K562 (cell line): ENCODE data around the gene NR1H3. TPM values are rescaled to one million over a fixed set of nuclear protein-coding genes. Genes with fewer than 3 reads are reported as not detected.

ENCODE experiments used
- EHMT2 ChIP-seq: fragments of 450-650 bp; IDR thresholded peaks from 2 replicates; pipeline ENCODE4 v1.6.1; 2018; ENCODE audit warnings: antibody characterized with exemption
- FOXJ2 ChIP-seq: fragments of 200-800 bp; sonication (Bioruptor generic); IDR thresholded peaks from 2 replicates; pipeline ENCODE4 v1.6.1; 2016; ENCODE audit warnings: missing genetic modification characterization, missing compliant biosample characterization
- MAFG ChIP-seq: fragments of 450-650 bp; conservative IDR thresholded peaks from 2 replicates; pipeline ENCODE4 v1.6.1; 2016; ENCODE audit warnings: missing genetic modification characterization, missing compliant biosample characterization
- NCOA2 ChIP-seq, 2 experiments: fragments of 450-650 bp; IDR thresholded peaks; 2 replicates each; pipeline ENCODE4 v1.6.1; 2018; ENCODE audit warnings: mild to moderate bottlenecking in 2 of 2, moderate library complexity in 1 of 2; ENCODE audit not compliant: partially characterized antibody in 2 of 2
- NFATC3 ChIP-seq: fragments of 450-650 bp; IDR thresholded peaks from 2 replicates; pipeline ENCODE4 v1.6.1; 2017; ENCODE audit warnings: mild to moderate bottlenecking
- NFE2 ChIP-seq: IDR thresholded peaks from 2 replicates; pipeline ENCODE4 v1.6.1; 2014; ENCODE audit warnings: antibody characterized with exemption, low read depth
- RCOR1 ChIP-seq, 2 experiments: IDR thresholded peaks; 2 replicates each; pipeline ENCODE4 v1.6.1; 2012; ENCODE audit warnings: low read depth in 2 of 2, low read length in 2 of 2, borderline replicate concordance in 1 of 2, improper control_type of control experiment in 1 of 2
- SAFB2 ChIP-seq: fragments of 200-400 bp; formaldehyde crosslinking; IDR thresholded peaks from 2 replicates; pipeline ENCODE4 v1.6.1; 2018; ENCODE audit warnings: borderline replicate concordance, low read length, low read depth, moderate library complexity; ENCODE audit not compliant: severe bottlenecking
- TAF7 ChIP-seq: fragments of 450-650 bp; IDR thresholded peaks from 2 replicates; pipeline ENCODE4 v1.6.1; 2016; ENCODE audit warnings: missing genetic modification characterization, missing compliant biosample characterization
- polyA plus RNA-seq, 8 experiments: library from polyadenylated mRNA; depleted of rRNA in 4 of 8; stranded (reverse) in 5 of 8; unstranded in 3 of 8; fragments of >200 nt; fragmentation: Nextera tagmentation in 2 of 8; fragmentation: Illumina TruSeq in 1 of 8; extraction: Ambion mirVana in 2 of 8; extraction: Trizol in 1 of 8; gene quantifications; 2 replicates each; pipeline versions ENCODE4 v1.2.1 to v1.2.3, GENCODE V29; 2011 to 2014; ENCODE audit warnings: inconsistent platforms in 1 of 8, missing spikeins in 1 of 8
- total RNA-seq, 7 experiments: library from RNA; depleted of rRNA in 6 of 7; stranded (reverse); fragments of >200 nt in 6 of 7; fragmentation: Illumina TruSeq in 2 of 7; extraction: Trizol in 2 of 7; gene quantifications; 2 replicates each; pipeline versions ENCODE4 v1.2.1 to v1.2.3, GENCODE V29; 2011 to 2021; ENCODE audit warnings: low replicate concordance in 1 of 7
- TF ChIP-seq, protein P1 (sequence below): fragments of 200-600 bp; sonication (generic); IDR thresholded peaks from one replicate; pipeline ENCODE4 v1.6.1; 2012; ENCODE audit warnings: mild to moderate bottlenecking, low read depth, low read length, inconsistent platforms
- TF ChIP-seq, protein P2 (sequence below), 3 experiments: IDR thresholded peaks in 2 of 3; conservative IDR thresholded peaks in 1 of 3; 2 replicates each; pipeline ENCODE4 v1.5.1; 2011 to 2012; ENCODE audit warnings: low read length in 3 of 3, mild to moderate bottlenecking in 3 of 3, control low read depth in 2 of 3, improper control_type of control experiment in 1 of 3, inconsistent platforms in 1 of 3, low read depth in 1 of 3, mixed read lengths in 1 of 3, moderate library complexity in 1 of 3; ENCODE audit not compliant: insufficient read depth in 2 of 3

NR1H3 gene
- total and polyA plus RNA-seq, 9 of the 15 experiments (the other 6 are each of a cell fraction or from before 2014, with no cell fraction given): 8.2 to 26.0 (median 11.9) TPM

DNA sequence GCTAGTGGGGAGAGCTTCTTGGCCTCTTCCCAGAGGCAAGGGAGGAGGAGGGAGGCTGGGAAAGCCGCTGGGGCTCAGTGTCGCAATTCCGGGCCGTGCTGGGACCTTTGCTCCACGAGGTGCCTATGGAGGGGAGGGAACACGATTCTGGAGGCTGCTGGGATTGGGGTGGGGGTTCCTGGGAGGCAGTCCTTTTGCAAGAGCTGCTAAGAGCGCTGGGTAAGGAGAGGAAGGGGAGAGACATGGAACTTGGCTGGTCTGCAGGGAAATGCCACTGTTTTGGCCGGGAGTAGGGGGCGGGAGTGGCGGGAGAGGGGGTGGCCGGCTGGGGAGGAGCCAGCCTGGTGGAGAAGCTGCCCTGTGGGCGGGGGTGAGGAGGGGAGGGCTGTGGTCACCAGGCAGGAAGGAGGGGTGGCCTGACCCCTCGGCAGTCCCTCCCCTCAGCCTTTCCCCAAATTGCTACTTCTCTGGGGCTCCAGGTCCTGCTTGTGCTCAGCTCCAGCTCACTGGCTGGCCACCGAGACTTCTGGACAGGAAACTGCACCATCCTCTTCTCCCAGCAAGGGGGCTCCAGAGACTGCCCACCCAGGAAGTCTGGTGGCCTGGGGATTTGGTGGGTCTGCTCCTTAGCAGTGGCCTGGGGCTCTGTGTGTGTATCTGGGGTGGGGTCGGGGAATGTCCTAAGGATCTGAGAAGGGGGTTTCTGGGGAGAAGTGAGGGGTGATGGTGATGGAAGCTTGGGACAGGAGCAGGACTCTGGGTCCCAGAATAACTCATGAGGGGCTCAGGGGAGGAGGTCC is at the start of gene NR1H3 (continued):
- TF ChIP-seq, protein P1, sequence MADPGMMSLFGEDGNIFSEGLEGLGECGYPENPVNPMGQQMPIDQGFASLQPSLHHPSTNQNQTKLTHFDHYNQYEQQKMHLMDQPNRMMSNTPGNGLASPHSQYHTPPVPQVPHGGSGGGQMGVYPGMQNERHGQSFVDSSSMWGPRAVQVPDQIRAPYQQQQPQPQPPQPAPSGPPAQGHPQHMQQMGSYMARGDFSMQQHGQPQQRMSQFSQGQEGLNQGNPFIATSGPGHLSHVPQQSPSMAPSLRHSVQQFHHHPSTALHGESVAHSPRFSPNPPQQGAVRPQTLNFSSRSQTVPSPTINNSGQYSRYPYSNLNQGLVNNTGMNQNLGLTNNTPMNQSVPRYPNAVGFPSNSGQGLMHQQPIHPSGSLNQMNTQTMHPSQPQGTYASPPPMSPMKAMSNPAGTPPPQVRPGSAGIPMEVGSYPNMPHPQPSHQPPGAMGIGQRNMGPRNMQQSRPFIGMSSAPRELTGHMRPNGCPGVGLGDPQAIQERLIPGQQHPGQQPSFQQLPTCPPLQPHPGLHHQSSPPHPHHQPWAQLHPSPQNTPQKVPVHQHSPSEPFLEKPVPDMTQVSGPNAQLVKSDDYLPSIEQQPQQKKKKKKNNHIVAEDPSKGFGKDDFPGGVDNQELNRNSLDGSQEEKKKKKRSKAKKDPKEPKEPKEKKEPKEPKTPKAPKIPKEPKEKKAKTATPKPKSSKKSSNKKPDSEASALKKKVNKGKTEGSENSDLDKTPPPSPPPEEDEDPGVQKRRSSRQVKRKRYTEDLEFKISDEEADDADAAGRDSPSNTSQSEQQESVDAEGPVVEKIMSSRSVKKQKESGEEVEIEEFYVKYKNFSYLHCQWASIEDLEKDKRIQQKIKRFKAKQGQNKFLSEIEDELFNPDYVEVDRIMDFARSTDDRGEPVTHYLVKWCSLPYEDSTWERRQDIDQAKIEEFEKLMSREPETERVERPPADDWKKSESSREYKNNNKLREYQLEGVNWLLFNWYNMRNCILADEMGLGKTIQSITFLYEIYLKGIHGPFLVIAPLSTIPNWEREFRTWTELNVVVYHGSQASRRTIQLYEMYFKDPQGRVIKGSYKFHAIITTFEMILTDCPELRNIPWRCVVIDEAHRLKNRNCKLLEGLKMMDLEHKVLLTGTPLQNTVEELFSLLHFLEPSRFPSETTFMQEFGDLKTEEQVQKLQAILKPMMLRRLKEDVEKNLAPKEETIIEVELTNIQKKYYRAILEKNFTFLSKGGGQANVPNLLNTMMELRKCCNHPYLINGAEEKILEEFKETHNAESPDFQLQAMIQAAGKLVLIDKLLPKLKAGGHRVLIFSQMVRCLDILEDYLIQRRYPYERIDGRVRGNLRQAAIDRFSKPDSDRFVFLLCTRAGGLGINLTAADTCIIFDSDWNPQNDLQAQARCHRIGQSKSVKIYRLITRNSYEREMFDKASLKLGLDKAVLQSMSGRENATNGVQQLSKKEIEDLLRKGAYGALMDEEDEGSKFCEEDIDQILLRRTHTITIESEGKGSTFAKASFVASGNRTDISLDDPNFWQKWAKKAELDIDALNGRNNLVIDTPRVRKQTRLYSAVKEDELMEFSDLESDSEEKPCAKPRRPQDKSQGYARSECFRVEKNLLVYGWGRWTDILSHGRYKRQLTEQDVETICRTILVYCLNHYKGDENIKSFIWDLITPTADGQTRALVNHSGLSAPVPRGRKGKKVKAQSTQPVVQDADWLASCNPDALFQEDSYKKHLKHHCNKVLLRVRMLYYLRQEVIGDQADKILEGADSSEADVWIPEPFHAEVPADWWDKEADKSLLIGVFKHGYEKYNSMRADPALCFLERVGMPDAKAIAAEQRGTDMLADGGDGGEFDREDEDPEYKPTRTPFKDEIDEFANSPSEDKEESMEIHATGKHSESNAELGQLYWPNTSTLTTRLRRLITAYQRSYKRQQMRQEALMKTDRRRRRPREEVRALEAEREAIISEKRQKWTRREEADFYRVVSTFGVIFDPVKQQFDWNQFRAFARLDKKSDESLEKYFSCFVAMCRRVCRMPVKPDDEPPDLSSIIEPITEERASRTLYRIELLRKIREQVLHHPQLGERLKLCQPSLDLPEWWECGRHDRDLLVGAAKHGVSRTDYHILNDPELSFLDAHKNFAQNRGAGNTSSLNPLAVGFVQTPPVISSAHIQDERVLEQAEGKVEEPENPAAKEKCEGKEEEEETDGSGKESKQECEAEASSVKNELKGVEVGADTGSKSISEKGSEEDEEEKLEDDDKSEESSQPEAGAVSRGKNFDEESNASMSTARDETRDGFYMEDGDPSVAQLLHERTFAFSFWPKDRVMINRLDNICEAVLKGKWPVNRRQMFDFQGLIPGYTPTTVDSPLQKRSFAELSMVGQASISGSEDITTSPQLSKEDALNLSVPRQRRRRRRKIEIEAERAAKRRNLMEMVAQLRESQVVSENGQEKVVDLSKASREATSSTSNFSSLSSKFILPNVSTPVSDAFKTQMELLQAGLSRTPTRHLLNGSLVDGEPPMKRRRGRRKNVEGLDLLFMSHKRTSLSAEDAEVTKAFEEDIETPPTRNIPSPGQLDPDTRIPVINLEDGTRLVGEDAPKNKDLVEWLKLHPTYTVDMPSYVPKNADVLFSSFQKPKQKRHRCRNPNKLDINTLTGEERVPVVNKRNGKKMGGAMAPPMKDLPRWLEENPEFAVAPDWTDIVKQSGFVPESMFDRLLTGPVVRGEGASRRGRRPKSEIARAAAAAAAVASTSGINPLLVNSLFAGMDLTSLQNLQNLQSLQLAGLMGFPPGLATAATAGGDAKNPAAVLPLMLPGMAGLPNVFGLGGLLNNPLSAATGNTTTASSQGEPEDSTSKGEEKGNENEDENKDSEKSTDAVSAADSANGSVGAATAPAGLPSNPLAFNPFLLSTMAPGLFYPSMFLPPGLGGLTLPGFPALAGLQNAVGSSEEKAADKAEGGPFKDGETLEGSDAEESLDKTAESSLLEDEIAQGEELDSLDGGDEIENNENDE: no peak
- TF ChIP-seq NFATC3: no peak
- no peak for TF ChIP-seq NFE2
- no peak for TF ChIP-seq FOXJ2
- TF ChIP-seq RCOR1 (IDR thresholded peaks at IDR 0.05; ENCODE audit: borderline replicate concordance in 1 of 2, low read depth in 2 of 2, low read length in 2 of 2): no peak
- TF ChIP-seq, protein P2, sequence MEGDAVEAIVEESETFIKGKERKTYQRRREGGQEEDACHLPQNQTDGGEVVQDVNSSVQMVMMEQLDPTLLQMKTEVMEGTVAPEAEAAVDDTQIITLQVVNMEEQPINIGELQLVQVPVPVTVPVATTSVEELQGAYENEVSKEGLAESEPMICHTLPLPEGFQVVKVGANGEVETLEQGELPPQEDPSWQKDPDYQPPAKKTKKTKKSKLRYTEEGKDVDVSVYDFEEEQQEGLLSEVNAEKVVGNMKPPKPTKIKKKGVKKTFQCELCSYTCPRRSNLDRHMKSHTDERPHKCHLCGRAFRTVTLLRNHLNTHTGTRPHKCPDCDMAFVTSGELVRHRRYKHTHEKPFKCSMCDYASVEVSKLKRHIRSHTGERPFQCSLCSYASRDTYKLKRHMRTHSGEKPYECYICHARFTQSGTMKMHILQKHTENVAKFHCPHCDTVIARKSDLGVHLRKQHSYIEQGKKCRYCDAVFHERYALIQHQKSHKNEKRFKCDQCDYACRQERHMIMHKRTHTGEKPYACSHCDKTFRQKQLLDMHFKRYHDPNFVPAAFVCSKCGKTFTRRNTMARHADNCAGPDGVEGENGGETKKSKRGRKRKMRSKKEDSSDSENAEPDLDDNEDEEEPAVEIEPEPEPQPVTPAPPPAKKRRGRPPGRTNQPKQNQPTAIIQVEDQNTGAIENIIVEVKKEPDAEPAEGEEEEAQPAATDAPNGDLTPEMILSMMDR (IDR thresholded peaks at IDR 0.05 in 2 of 3, conservative IDR thresholded peaks at IDR 0.05 in 1 of 3; ENCODE audit: insufficient read depth in 2 of 3, low read depth in 1 of 3, low read length in 3 of 3): peak; percentile 76 to 83 (median 83)
- TF ChIP-seq SAFB2: no peak
- TF ChIP-seq MAFG (tag): no peak
- TF ChIP-seq EHMT2: no peak
- no peak for TF ChIP-seq TAF7 (tag)
- no peak for TF ChIP-seq NCOA2 (IDR thresholded peaks at IDR 0.05; ENCODE audit: partially characterized antibody in 2 of 2)
